ENCODE data around the gene PIK3CA. TPM values are rescaled to one million over a fixed set of nuclear protein-coding genes. Genes with fewer than 3 reads are reported as not detected.

PIK3CA gene
- total RNA-seq, 2 donors from 2014 or later: 15.5 to 17.2 TPM

DNA sequence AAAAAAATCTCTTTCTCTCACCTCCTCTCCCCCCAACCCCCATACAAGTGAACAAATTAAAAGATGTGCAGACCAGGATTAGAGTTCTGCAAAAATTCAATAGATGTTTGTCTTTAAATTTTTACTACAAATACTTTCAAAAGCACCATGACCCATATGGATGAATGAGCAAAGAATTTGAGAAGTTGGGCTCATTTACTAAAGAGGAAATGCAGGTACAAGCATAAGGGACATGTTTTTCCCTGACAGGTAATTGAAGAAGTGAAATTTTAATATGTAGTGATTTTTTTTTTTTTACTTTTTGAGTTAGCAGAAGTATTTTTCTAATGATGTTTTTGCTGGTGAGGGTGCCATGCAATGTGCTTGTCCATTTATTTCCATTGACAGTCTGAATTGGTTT lies 15.3 kb downstream of the PIK3CA start:
- Histone ChIP-seq H3K27me3 (no peaks in the 10 kb centered on the region), H3K36me3 (no peaks in the 10 kb centered on the region), H3K27ac (no peak overlapping the region), H3K4me1 (peaks cover 0 to 13% of the 10 kb centered on the region in 2 donors), H3K9me3 (no peaks in the 10 kb centered on the region), H3K4me3 (no peak overlapping the region)
- DNase-seq (ENCODE audit: low spot score): no peak
- TF ChIP-seq, protein P1, sequence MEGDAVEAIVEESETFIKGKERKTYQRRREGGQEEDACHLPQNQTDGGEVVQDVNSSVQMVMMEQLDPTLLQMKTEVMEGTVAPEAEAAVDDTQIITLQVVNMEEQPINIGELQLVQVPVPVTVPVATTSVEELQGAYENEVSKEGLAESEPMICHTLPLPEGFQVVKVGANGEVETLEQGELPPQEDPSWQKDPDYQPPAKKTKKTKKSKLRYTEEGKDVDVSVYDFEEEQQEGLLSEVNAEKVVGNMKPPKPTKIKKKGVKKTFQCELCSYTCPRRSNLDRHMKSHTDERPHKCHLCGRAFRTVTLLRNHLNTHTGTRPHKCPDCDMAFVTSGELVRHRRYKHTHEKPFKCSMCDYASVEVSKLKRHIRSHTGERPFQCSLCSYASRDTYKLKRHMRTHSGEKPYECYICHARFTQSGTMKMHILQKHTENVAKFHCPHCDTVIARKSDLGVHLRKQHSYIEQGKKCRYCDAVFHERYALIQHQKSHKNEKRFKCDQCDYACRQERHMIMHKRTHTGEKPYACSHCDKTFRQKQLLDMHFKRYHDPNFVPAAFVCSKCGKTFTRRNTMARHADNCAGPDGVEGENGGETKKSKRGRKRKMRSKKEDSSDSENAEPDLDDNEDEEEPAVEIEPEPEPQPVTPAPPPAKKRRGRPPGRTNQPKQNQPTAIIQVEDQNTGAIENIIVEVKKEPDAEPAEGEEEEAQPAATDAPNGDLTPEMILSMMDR (IDR thresholded peaks at IDR 0.05): no peak

DNA sequence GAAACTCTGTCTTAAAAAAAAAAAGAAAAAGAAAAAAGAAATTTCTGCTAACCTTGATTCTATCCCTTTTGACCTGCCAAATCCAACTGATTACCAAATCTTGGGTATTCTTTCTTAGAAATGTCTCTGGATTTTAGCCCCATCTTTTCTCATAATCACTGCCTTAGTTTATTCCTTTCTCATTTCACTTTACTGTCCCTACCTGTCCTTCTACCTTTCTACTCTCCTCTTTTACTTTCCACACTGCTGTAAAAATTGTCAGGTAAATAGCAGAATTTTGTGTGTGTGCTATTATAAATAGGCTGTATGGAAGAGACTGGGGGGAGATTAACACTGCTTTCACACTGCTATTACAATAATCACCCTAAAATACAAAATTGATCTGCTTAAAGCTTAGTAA lies 16.7 kb downstream of the PIK3CA start:
- TF ChIP-seq, protein P1 (IDR thresholded peaks at IDR 0.05): no peak
- Histone ChIP-seq H3K27ac (no peak overlapping the region), H3K4me3 (no peak overlapping the region), H3K36me3 (no peaks in the 10 kb centered on the region), H3K27me3 (no peaks in the 10 kb centered on the region), H3K9me3 (no peaks in the 10 kb centered on the region), H3K4me1 (peaks cover 0 to 13% of the 10 kb centered on the region in 2 donors)
- DNase-seq (ENCODE audit: low spot score): no peak

DNA sequence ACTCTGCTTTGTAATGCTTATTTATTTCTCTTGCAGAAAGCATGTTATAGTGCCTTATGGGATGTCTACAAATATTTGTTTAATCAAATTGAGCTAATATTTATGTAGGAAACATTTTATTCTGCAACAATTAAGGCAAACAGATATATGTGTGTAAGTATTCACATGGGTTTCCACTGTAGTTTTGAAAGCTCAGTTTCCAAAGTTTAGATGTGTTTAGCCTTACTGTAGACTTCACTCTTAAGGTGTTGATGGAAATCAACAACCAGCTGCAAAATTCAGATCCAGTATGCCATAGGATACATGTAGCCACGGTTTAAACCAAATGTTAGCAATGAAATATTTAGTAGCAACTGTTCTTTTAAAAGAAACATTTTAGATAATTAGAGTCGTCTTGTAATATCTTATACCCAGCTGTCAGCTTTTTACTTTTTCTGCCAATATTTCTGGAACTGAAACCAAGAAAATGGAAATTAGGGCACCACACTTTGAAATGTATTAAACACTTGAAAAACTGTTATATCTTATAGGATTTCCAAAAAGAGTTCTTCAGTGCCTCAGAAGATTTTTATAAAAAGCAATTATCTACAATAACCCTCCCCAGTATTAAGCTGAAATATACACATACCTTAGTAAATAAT lies 18.5 kb downstream of the PIK3CA start:
- no peak overlapping the region for H3K27ac ChIP-seq
- peaks cover 0 to 10% of the 10 kb centered on the region in 2 donors for H3K9me3 ChIP-seq
- no peak overlapping the region for H3K4me3 ChIP-seq
- DNase-seq (ENCODE audit: low spot score): no peak
- no peaks in the 10 kb centered on the region for H3K27me3 ChIP-seq
- no peaks in the 10 kb centered on the region for H3K36me3 ChIP-seq
- TF ChIP-seq, protein P1 (IDR thresholded peaks at IDR 0.05): no peak
- H3K4me1 ChIP-seq: peaks cover 0 to 4% of the 10 kb centered on the region in 2 donors

DNA sequence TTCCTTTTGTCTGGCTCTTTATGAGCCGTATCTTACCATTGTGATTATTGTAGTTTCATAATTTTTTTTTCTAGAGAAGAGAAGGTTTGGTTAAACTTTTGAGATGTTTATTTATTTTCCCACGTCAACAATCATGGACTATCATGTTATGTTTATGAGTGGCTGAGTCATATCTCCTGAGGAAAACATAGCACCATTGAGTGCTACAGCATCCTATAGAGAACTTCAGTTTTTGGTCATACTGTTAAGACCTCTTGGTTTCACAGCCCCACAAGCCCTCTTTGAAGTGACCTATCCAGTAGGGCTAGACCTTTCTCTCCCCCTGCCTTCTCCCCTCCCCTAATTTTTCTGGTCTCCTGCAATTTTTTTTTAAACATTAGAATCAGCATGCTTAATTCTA lies 20.8 kb downstream of the PIK3CA start:
- H3K4me1 ChIP-seq: peaks cover 0 to 4% of the 10 kb centered on the region in 2 donors
- no peak overlapping the region for H3K4me3 ChIP-seq
- DNase-seq (ENCODE audit: low spot score): no peak
- no peak overlapping the region for H3K27ac ChIP-seq
- TF ChIP-seq, protein P1 (IDR thresholded peaks at IDR 0.05): no peak
- no peaks in the 10 kb centered on the region for H3K36me3 ChIP-seq
- H3K9me3 ChIP-seq: peaks cover 0 to 23% of the 10 kb centered on the region in 2 donors
- no peaks in the 10 kb centered on the region for H3K27me3 ChIP-seq

DNA sequence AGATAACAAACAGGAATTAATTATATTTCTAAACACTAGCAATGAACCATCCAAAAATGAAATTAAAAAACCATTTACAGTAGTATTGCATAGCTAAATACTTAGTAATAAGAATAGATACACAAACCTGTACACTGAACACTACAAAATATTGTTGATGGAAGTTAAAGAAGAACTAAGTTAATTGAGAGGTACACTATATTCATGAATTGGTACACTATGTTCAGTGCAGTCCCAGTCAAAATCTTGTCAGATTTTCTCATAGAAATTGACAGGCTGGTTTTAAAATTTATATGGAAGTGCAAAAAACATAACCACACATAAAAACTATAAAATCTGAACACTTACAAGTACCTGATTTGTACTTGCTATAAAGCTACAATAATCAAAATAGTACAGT lies 24.4 kb downstream of the PIK3CA start:
- TF ChIP-seq, protein P1 (IDR thresholded peaks at IDR 0.05): no peak
- Histone ChIP-seq H3K9me3 (peaks cover 0 to 23% of the 10 kb centered on the region in 2 donors), H3K36me3 (no peaks in the 10 kb centered on the region)

DNA sequence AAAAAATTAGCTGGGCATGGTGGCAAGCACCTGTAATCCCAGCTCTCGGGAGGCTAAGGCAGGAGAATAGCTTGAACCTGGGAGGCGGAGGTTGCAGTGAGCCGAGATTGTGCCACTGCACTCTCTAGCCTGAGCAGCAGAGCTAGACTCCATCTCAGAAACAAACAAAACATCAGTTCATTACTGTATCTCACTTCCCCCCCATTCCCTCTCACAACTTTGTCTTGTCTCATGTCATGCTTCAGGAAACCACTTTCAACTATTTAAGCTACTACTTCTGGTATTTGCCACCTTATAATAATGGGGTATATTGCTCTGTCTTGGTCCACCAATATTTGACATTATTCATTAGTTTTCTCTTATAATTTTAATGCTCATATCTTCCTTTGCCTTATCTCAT lies 26.2 kb downstream of the PIK3CA start:
- DNase-seq (ENCODE audit: low spot score): no peak
- H3K4me3 ChIP-seq: no peak overlapping the region
- peaks cover 0 to 10% of the 10 kb centered on the region in 2 donors for H3K4me1 ChIP-seq
- H3K27me3 ChIP-seq: no peaks in the 10 kb centered on the region
- peaks cover 0 to 23% of the 10 kb centered on the region in 2 donors for H3K9me3 ChIP-seq
- no peaks in the 10 kb centered on the region for H3K36me3 ChIP-seq
- TF ChIP-seq, protein P1 (IDR thresholded peaks at IDR 0.05): no peak
- H3K27ac ChIP-seq: no peak overlapping the region

More for the DNA sequence above, 24.4 kb downstream of the PIK3CA start:
- no peaks in the 10 kb centered on the region for H3K27me3 ChIP-seq
- H3K4me3 ChIP-seq: no peak overlapping the region
- H3K27ac ChIP-seq: no peak overlapping the region
- DNase-seq (ENCODE audit: low spot score): no peak
- H3K4me1 ChIP-seq: no peaks in the 10 kb centered on the region

Data from right atrium auricular region (tissue), 2 donors.